ENCODE results near the gene UGT1A8.

UGT1A8 gene

DNA sequence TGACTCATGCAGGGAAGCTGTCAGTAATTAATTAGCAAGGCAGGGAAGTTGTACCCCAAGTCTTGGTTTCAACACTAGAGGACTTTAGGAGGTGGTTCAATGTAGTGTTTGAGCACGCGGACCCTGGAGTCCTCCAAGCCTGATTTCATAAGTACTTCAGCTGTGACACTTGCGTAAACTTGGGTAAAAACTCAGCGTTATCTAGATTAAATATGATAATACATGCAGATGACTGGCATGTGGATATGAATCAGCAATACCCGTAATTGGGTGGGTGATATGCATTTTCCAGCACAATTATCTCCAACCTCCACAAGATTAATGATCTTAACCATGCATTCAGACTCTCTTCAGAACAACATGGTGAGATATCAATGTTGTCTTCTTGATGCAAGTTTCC, 69.5 kb downstream of the UGT1A8 start:
- Histone ChIP-seq H3K9ac (ENCODE audit: insufficient read length, low read depth) (no peak overlapping the region), H3K4me1 (ENCODE audit: insufficient read depth, insufficient read length) (no peaks in the 10 kb centered on the region), H3K27me3 (ENCODE audit: insufficient read depth, insufficient read length) (no peaks in the 10 kb centered on the region), H3K4me3 (ENCODE audit: insufficient read length, low read depth) (no peak overlapping the region), H3K9me3 (ENCODE audit: insufficient read depth, low read length) (no peaks in the 10 kb centered on the region; the same call in 1 of the 2 replicates), H3K36me3 (ENCODE audit: insufficient read depth, insufficient read length, low read length) (no peaks in the 10 kb centered on the region)
- DNase-seq (ENCODE audit: low read depth, low spot score) = no peak
- TF ChIP-seq ZNF274 (IDR thresholded peaks at IDR 0.05; ENCODE audit: low read depth, low read length) = no peak

GRCh38 chr2:233688341-233688740, 70.9 kb downstream of the UGT1A8 start:
- H3K4me3 ChIP-seq (ENCODE audit: insufficient read length, low read depth) = no peak overlapping the region
- no peak for TF ChIP-seq YY1 (IDR thresholded peaks at IDR 0.05; ENCODE audit: insufficient read depth, insufficient read length)
- TF ChIP-seq SUZ12 (IDR thresholded peaks at IDR 0.05; ENCODE audit: extremely low read depth, insufficient read depth, insufficient read length) = no peak
- TF ChIP-seq ZNF274 (IDR thresholded peaks at IDR 0.05; ENCODE audit: low read depth, low read length) = no peak
- DNase-seq (ENCODE audit: low read depth, low spot score) = no peak
- no peaks in the 10 kb centered on the region for H3K36me3 ChIP-seq (ENCODE audit: insufficient read depth, insufficient read length, low read length)
- H3K4me1 ChIP-seq (ENCODE audit: insufficient read depth, insufficient read length) = no peaks in the 10 kb centered on the region
- H3K9me3 ChIP-seq (ENCODE audit: insufficient read depth, low read length) = no peaks in the 10 kb centered on the region; the same call in 1 of the 2 replicates
- no peaks in the 10 kb centered on the region for H3K27me3 ChIP-seq (ENCODE audit: insufficient read depth, insufficient read length)
- no peak overlapping the region for H3K9ac ChIP-seq (ENCODE audit: insufficient read length, low read depth)

- Histone ChIP-seq H3K4me1 (ENCODE audit: insufficient read depth, insufficient read length) (no peaks in the 10 kb centered on the region), H3K4me3 (ENCODE audit: insufficient read length, low read depth) (no peak overlapping the region), H3K27me3 (ENCODE audit: insufficient read depth, insufficient read length) (no peaks in the 10 kb centered on the region), H3K36me3 (ENCODE audit: insufficient read depth, insufficient read length, low read length) (no peaks in the 10 kb centered on the region), H3K9ac (ENCODE audit: insufficient read length, low read depth) (no peak overlapping the region), H3K9me3 (ENCODE audit: insufficient read depth, low read length) (no peaks in the 10 kb centered on the region; the same call in 1 of the 2 replicates)
- DNase-seq (ENCODE audit: low read depth, low spot score) = no peak
- TF ChIP-seq YY1 (IDR thresholded peaks at IDR 0.05; ENCODE audit: insufficient read depth, insufficient read length) (no peak), ZNF274 (IDR thresholded peaks at IDR 0.05; ENCODE audit: low read depth, low read length) (no peak), SUZ12 (IDR thresholded peaks at IDR 0.05; ENCODE audit: extremely low read depth, insufficient read depth, insufficient read length) (no peak)
Observed at GRCh38 chr2:233689031-233689430, 71.6 kb downstream of the UGT1A8 start.

DNA sequence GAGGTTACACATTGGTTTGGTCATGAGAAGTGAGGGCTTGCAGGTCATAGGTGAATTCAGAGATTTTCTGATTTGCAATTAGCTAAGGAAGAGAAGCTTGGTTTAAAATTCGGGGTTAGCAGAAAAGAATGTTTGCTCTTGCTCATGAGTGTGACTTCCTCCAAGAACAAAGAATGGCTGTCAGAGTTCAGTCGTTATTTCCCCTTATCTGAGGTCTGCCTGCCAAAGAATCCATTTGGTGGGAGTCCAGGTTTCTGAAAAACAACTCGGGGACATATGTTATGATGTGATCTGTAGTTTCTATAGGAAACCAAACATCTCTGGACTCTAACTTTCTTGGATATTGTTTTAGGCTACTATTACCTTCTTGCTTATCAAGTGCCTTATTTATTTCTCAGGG, 72.1 kb downstream of the UGT1A8 start:
- no peak for DNase-seq (ENCODE audit: low read depth, low spot score)
- Histone ChIP-seq H3K27me3 (ENCODE audit: insufficient read depth, insufficient read length) (no peaks in the 10 kb centered on the region), H3K36me3 (ENCODE audit: insufficient read depth, insufficient read length, low read length) (no peaks in the 10 kb centered on the region)

DNA sequence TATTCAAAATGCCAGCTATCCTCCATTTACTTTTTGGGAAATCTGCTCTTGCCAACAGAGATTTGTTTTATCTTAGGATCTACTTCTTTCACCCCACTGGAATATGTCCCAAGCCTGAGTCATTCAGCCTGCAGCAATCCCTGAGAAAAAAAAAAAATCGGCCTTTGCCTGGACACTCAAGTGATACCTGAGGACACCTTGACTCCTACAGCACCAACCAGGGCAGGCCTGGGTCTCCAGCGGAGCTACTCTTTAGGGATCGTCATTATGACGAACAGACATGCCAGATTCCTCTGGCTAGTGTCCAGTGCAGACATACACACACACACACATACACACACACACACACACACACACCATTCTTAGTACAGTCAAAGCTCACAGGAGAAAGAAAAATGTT, 73.0 kb downstream of the UGT1A8 start:
- Histone ChIP-seq H3K9ac (ENCODE audit: insufficient read length, low read depth) (no peak overlapping the region), H3K9me3 (ENCODE audit: insufficient read depth, low read length) (no peaks in the 10 kb centered on the region; the same call in 1 of the 2 replicates), H3K36me3 (ENCODE audit: insufficient read depth, insufficient read length, low read length) (no peaks in the 10 kb centered on the region), H3K27me3 (ENCODE audit: insufficient read depth, insufficient read length) (no peaks in the 10 kb centered on the region), H3K4me1 (ENCODE audit: insufficient read depth, insufficient read length) (no peaks in the 10 kb centered on the region), H3K4me3 (ENCODE audit: insufficient read length, low read depth) (no peak overlapping the region)
- no peak for TF ChIP-seq SUZ12 (IDR thresholded peaks at IDR 0.05; ENCODE audit: extremely low read depth, insufficient read depth, insufficient read length)
- no peak for TF ChIP-seq YY1 (IDR thresholded peaks at IDR 0.05; ENCODE audit: insufficient read depth, insufficient read length)
- no peak for TF ChIP-seq ZNF274 (IDR thresholded peaks at IDR 0.05; ENCODE audit: low read depth, low read length)
- DNase-seq (ENCODE audit: low read depth, low spot score) = no peak

More for the DNA sequence above, 72.1 kb downstream of the UGT1A8 start:
- TF ChIP-seq ZNF274 (IDR thresholded peaks at IDR 0.05; ENCODE audit: low read depth, low read length) = no peak
- no peak for TF ChIP-seq YY1 (IDR thresholded peaks at IDR 0.05; ENCODE audit: insufficient read depth, insufficient read length)
- TF ChIP-seq SUZ12 (IDR thresholded peaks at IDR 0.05; ENCODE audit: extremely low read depth, insufficient read depth, insufficient read length) = no peak
- Histone ChIP-seq H3K4me1 (ENCODE audit: insufficient read depth, insufficient read length) (no peaks in the 10 kb centered on the region), H3K9me3 (ENCODE audit: insufficient read depth, low read length) (no peaks in the 10 kb centered on the region; the same call in 1 of the 2 replicates), H3K9ac (ENCODE audit: insufficient read length, low read depth) (no peak overlapping the region), H3K4me3 (ENCODE audit: insufficient read length, low read depth) (no peak overlapping the region)

GRCh38 chr2:233691443-233692433, 74.3 kb downstream of the UGT1A8 start:
- no peaks in the 10 kb centered on the region for H3K27me3 ChIP-seq (ENCODE audit: insufficient read depth, insufficient read length)
- no peaks in the 10 kb centered on the region for H3K4me1 ChIP-seq (ENCODE audit: insufficient read depth, insufficient read length)
- TF ChIP-seq SUZ12 (IDR thresholded peaks at IDR 0.05; ENCODE audit: extremely low read depth, insufficient read depth, insufficient read length) (no peak), YY1 (IDR thresholded peaks at IDR 0.05; ENCODE audit: insufficient read depth, insufficient read length) (no peak), ZNF274 (IDR thresholded peaks at IDR 0.05; ENCODE audit: low read depth, low read length) (no peak)
- H3K9ac ChIP-seq (ENCODE audit: insufficient read length, low read depth) = no peak overlapping the region
- no peaks in the 10 kb centered on the region for H3K36me3 ChIP-seq (ENCODE audit: insufficient read depth, insufficient read length, low read length)
- no peaks in the 10 kb centered on the region; the same call in 1 of the 2 replicates for H3K9me3 ChIP-seq (ENCODE audit: insufficient read depth, low read length)
- DNase-seq (ENCODE audit: low read depth, low spot score) = no peak
- H3K4me3 ChIP-seq (ENCODE audit: insufficient read length, low read depth) = no peak overlapping the region

DNA sequence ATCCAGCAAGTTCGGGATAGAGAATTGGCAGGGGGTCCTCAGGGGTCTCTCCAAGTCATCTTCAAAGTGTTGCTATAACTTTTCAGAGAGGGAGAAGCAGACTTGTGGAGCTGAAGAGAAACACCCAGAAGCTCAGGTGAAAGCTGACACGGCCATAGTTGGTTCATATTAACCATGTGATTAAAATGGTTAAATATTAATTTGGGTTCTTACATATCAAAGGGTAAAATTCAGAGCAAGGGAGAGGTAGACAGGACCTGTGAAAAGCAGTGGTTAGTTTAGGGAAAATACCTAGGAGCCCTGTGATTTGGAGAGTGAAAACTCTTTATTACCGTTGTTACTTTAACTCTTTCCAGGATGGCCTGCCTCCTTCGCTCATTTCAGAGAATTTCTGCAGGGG, 75.2 kb downstream of the UGT1A8 start, which contains the start of gene UGT1A6:
TSS of gene UGT1A6 (plus strand) at position 243 of the 400 bp plus-strand sequence. CDS start at position 358, 115 bp downstream.
- no peak for DNase-seq (ENCODE audit: low read depth, low spot score)
- Histone ChIP-seq H3K9ac (ENCODE audit: insufficient read length, low read depth) (no peak within 1 kb of the TSS), H3K9me3 (ENCODE audit: insufficient read depth, low read length) (no peaks in the 10 kb centered on the region; the same call in 1 of the 2 replicates), H3K36me3 (ENCODE audit: insufficient read depth, insufficient read length, low read length) (no peaks in the 10 kb centered on the region), H3K27me3 (ENCODE audit: insufficient read depth, insufficient read length) (no peaks in the 10 kb centered on the region), H3K4me1 (ENCODE audit: insufficient read depth, insufficient read length) (no peaks in the 10 kb centered on the region), H3K4me3 (ENCODE audit: insufficient read length, low read depth) (no peak within 1 kb of the TSS)
- TF ChIP-seq YY1 (IDR thresholded peaks at IDR 0.05; ENCODE audit: insufficient read depth, insufficient read length) = no peak

Measured in NT2/D1 (cell line).